Measurements from ENCODE around the gene GBA2. TPM values are rescaled to one million over a fixed set of nuclear protein-coding genes. Genes with fewer than 3 reads are reported as not detected.

Gene GBA2
- total RNA-seq, 2 experiments from 2014 or later, result 20.3 to 22.7 TPM

DNA sequence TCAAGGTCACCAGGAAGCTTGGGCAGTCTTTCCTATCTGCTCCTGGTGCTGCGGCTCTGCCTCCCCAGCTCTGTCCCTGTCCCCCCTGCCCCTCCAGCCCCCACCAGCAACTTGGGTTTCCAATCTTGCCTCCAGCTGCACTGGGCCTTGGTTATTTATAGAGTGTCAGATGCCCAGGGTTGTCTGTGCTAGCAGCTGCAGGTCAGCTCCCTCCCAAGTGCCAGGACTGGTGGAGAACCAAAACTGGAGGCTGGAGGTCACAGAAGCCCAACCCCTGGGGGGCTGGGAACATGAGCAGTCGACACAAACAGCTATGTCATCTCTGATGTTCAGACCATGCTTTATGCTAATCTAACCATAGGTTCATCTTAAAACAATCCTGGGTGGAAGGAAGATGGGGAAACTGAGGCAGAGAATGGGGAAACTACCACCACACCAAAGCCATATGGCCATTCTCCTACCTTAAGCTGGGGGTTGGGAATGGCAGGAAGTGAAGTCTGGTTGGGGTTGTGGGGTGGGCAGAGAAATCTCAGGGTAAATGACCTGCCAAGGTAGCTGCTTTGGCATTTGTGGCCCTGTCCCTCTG lies 61.0 kb downstream of the GBA2 start:
- no peak for DNase-seq
- intact Hi-C loops (cut with micrococcal nuclease), result loop anchor here (1.0 to 2.0 kb wide), 2 partner anchors 29 to 45 kb away; partner anchors contain the start of genes CREB3 and TLN1
- Mint-ChIP-seq H3K9me3 (no peaks in the 10 kb centered on the region), H3K4me3 (no peak overlapping the region), H3K27ac (no peak overlapping the region), H3K36me3 (ENCODE audit: low read depth) (no peaks in the 10 kb centered on the region), H3K4me1 (ENCODE audit: low read depth) (peaks cover 18% of the 10 kb centered on the region), H3K27me3 (ENCODE audit: low read depth) (no peaks in the 10 kb centered on the region)
- CTCF ChIA-PET, result interaction anchor here (0.6 to 2.4 kb wide), 10 partner anchors 8 to 137 kb away, joined by 3 to 12 read pairs (median 4); partner anchors contain the start of genes CCDC107 and RMRP

DNA sequence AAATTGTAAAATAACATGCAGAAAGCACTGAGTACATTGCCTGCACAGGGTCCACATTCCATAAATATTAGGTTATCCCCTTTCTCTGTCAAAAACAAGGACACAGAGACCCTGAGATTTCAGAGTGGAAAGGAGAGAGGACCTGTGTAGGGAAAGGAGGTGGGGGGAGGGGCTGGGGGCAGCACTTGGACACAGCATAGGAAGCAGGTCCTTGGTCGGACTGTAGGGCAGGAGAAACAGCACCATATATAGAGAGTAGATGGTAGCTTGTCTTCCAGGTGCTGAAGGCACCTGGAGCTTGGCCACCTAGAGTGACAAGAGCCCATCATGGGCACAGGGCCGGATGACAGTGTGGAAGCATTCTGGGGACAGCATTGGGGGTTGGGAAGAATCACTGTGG lies 61.7 kb downstream of the GBA2 start:
- no peak overlapping the region for H3K27ac Mint-ChIP-seq
- CTCF ChIA-PET, result interaction anchor here (0.7 to 2.4 kb wide), 5 partner anchors 8 to 76 kb away, joined by 3 to 12 read pairs (median 6); partner anchors contain the start of genes CCDC107 and RMRP
- intact Hi-C loops (cut with micrococcal nuclease), result no loop called here

More for the DNA sequence above, 61.7 kb downstream of the GBA2 start:
- Mint-ChIP-seq H3K36me3 (ENCODE audit: low read depth) (no peaks in the 10 kb centered on the region), H3K27me3 (ENCODE audit: low read depth) (no peaks in the 10 kb centered on the region), H3K4me3 (no peak overlapping the region), H3K9me3 (no peaks in the 10 kb centered on the region), H3K4me1 (ENCODE audit: low read depth) (peaks cover 18% of the 10 kb centered on the region)
- no peak for DNase-seq

Small RNA genes within 50 kb of the gene (microRNA-seq; reads per million reads assigned to microRNA genes)
- gene MIR6852 (ENCODE audit: borderline microRNAs expressed, borderline replicate concordance) (not detected), gene MIR6853 (ENCODE audit: borderline microRNAs expressed, borderline replicate concordance) (not detected)

Other genes starting within 250 kb of the GBA2 start
- 10 to 100 TPM; 18.3 to 19.0 TPM for gene TESK1, start 144.0 kb downstream of the GBA2 start, total RNA-seq
- 1 to 10 TPM; 2.9 to 4.5 TPM for gene CD72, start 130.8 kb downstream of the GBA2 start, total RNA-seq
- 10 to 100 TPM; 44.0 to 45.4 TPM for gene SIT1, start 98.3 kb downstream of the GBA2 start, total RNA-seq
- over 10,000 TPM in 1 of 2 experiments, 1,000 to 10,000 TPM in 1; 7,381 to 12,571 TPM for gene RMRP, start 91.2 kb downstream of the GBA2 start, total RNA-seq
- 1 to 10 TPM; 5.6 to 6.4 TPM for gene CCDC107, start 90.9 kb downstream of the GBA2 start, total RNA-seq
- 10 to 100 TPM; 28.9 to 30.4 TPM for gene ARHGEF39, start 84.0 kb downstream of the GBA2 start, total RNA-seq
- gene CA9, start 75.3 kb downstream of the GBA2 start, total RNA-seq, result under 1 TPM; 0.38 to 0.52 TPM
- gene TPM2, start 59.3 kb downstream of the GBA2 start, total RNA-seq, result 1 to 10 TPM; 4.9 to 6.6 TPM
- gene TLN1, start 17.0 kb downstream of the GBA2 start, total RNA-seq, result 100 to 1,000 TPM; 190 TPM
- 10 to 100 TPM; 13.7 to 13.8 TPM for gene CREB3, start 16.6 kb downstream of the GBA2 start, total RNA-seq
- gene RGP1, start 59 bp upstream of the GBA2 start, total RNA-seq, result 10 to 100 TPM; 12.0 to 13.3 TPM
- under 1 TPM in 1 of 2 experiments, not detected in 1; 0.45 TPM for gene MSMP, start 5.0 kb upstream of the GBA2 start, total RNA-seq
- gene NPR2, start 42.4 kb upstream of the GBA2 start, total RNA-seq, result 1 to 10 TPM; 3.6 to 5.5 TPM
- gene SPAG8, start 63.0 kb upstream of the GBA2 start, total RNA-seq, result 1 to 10 TPM in 1 of 2 experiments, under 1 TPM in 1; 0.95 to 1.1 TPM
- 10 to 100 TPM; 61.0 to 68.3 TPM for gene HINT2, start 65.8 kb upstream of the GBA2 start, total RNA-seq
- gene FAM221B, start 79.5 kb upstream of the GBA2 start, total RNA-seq, result not detected
- 1 to 10 TPM; 6.2 to 6.6 TPM for gene TMEM8B, start 80.0 kb upstream of the GBA2 start, total RNA-seq
- gene OR13J1, start 121.2 kb upstream of the GBA2 start, total RNA-seq, result not detected
- not detected for gene HRCT1, start 157.0 kb upstream of the GBA2 start, total RNA-seq
- gene SPAAR, start 160.3 kb upstream of the GBA2 start, total RNA-seq, result not detected
- not detected for gene OR2S2, start 208.9 kb upstream of the GBA2 start, total RNA-seq

Data from activated naive CD4-positive, alpha-beta T cell treated with anti-CD3 and anti-CD28 coated beads for 36 hours (primary cell).